Left renal cortex interstitium (tissue), 4 donors: ENCODE data around the gene ZNF99. TPM values are rescaled to one million over a fixed set of nuclear protein-coding genes. Genes with fewer than 3 reads are reported as not detected.
"Not testable (repeated sequence)": the region's sequence is repeated elsewhere in the genome, so short reads cannot be mapped to it uniquely, and the experiment has no call there.

Experiments used
- DNase-seq, 4 donors: peaks; one replicate each; pipeline ENCODE4 v3.0.0-alpha.2; 2013; ENCODE audit warnings: low read depth in 4 of 4, low spot score in 2 of 4, missing footprints in 1 of 4
- polyA plus RNA-seq, 4 donors: library from polyadenylated mRNA; unstranded; fragments of 120-200 nt; gene quantifications; one replicate each; pipeline ENCODE4 v1.2.1, GENCODE V29; 2013; ENCODE audit not compliant: insufficient read length in 4 of 4

The ZNF99 gene
- polyA plus RNA-seq = 1 to 10 TPM in 2 of 4 donors, under 1 TPM in 2; 0.89 to 1.5 (median 1.0) TPM

DNA sequence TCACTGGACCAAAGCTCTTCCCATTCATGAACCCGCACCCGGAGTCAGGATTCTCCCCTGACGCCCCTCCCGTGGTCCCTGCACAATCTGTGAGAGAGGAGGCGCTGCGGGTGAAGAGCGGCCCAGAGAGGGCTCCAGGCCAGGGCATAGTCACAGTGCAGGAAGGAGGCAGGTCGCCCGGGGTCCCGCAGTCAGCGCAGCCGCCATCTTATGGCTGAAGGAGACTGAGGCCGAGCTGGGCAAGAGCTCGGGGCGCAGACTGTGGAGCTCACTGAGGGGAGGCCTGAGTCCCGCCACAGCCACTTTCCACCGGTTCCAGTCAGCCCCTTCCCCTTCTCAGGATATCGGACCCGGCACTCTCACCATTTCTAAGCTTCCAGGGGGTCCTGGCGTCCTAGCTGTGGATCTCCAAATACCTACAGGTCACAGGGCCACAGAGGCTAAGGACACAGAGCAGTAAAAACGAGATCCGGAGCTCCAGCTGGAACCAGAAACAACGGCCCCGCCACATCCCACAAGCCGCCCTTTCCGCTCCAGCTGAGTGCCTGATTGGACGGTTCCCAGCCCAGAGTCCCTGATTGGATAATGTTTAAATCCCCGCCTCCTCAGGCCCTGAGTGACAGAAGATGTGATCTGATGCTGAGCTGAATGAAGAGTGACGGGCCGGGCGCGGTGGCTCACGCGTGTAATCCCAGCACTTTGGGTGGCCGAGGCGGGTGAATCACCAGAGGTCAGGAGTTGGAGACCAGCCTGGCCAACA, at the start of gene ZNF99:
ZNF99 (minus strand) TSS at position 501 of the 760 bp plus-strand sequence; CDS start at position 366, 135 bp downstream.
- peak; percentile 13 to 77 (median 42) for DNase-seq

DNA sequence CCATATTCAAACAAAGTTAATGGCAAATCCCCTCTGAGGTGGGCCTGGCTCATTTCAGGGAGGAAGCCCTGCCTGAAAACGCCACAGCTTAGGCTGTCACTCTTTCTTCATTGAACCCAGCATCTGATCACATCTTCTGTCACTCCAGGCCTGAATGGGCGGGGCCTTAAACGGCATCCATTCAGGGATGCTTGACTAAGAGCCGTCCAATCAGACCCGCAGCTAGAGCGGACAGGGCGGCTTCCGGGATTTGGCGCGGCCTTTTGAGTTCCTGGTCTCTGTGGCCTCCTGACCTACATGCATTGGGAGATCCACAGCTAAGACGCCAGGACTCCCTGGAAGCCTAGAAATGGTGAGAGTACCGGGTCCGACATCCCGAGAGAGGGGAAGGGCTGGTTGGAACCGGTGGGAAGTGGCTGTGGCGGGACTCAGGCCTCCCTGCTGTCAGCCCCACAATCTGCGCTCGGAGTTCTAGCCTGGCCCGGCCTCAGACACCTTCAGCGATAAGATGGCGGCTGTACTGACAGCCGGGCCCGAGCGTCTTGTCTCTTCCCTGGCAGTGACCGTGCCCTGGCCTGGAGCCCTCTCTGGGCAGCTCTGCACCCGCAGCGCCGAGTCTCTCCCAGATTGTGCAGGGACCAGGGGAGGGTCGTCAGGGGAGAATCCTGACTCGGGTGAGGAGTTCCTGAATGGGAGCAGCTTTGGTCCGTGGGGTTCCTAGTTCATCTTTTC, 48.2 kb upstream of the ZNF99 start, which contains the start of gene ZNF723:
ZNF723 (plus strand) TSS at position 261 of the 732 bp plus-strand sequence; CDS start at position 350, 89 bp downstream.
- DNase-seq = no peak

DNA sequence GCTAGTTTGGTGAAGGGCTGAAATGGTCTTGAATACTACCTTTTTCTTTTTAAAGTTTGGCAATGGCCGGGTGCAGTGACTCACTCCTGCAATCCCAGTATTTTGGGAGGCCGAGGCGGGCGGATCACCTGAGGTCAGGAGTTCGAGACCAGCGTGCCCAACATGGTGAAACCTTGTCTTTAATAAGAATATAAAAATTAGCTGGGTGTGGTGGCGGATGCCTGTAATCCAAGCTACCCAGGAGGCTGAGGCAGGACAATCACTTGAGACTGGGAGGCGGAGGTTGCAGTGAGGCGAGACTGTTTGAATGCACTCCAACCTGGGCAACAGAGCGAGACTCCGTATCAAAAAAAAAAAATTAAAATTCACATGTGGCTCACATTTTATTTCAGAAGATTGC, 47.3 kb upstream of the ZNF99 start:
- DNase-seq = no peak

DNA sequence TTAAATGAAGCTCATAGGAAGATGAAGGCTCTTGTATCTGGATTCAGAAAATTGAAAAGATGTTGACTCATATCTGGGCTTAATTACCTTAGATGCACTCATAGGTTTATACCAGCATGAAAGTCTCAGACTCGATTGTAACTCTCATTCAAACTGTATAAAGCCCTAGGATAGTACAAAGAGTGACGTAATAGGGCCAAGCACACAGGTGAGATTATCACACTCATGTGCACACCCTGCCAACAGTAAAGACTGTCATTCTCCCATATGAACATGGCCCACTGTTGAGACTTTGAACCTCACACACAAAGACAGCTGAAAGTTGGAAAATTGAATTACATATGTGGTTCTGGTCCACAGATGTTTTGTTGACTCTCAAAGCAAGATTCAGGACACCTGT, 30.2 kb upstream of the ZNF99 start:
- DNase-seq = no peak

DNA sequence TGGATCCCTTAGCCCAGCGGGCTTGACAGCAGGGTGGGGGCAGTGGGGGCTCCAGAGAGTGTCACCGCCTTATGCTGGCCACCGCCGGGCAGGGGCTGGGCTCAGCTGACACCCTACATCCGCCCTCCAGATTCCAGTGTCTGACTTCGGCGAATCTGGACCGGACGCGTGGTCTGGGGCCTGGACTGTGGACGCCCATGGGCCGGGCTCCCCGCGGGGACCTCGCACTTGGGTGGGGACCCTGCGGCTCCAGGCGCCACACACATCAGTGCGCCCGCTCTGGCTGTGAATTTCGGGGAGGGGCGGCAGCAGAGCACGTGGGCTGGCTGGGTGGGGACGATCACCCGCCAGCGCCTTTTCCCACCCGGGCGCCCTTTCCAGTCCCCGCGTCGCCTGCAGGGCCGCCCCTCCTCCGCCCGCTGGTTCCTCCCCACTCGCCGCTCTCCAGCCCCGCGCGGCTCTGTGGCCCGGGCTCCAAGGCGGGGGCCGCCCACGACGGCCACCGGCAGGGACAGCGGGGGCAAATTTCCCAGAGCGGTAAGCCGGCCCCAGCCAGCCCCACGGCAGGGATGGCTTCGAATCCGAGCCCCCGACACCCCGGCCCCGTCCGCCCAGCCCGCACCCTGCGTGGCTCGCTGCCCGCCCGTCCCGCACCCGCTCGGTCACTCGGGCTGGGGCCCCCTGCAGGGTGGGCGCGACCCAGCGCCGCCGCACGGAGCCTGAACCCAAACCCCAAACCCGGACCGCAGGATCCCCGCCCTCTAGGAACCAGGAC, 23.3 kb upstream of the ZNF99 start:
- no peak for DNase-seq

DNA sequence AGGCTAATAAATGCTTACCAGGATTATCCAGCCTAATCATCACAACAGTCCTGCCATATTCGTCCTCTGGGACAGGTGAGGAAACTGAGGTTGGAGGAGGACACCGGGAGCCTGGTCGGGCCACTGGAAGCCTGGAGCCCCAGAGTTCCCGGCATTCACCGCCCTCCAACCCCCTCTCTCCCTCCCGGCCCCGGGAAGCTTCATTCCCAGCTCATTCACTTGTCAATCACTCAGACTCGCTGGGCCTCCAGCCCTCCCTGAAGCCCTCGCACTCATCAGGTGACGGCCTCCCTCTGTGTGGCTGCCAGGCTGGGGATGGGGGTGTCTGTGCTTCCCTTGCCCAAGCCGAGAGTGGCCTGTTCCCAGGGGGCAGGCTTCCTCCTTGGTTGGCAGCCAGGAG, 22.5 kb upstream of the ZNF99 start:
- DNase-seq = no peak

DNA sequence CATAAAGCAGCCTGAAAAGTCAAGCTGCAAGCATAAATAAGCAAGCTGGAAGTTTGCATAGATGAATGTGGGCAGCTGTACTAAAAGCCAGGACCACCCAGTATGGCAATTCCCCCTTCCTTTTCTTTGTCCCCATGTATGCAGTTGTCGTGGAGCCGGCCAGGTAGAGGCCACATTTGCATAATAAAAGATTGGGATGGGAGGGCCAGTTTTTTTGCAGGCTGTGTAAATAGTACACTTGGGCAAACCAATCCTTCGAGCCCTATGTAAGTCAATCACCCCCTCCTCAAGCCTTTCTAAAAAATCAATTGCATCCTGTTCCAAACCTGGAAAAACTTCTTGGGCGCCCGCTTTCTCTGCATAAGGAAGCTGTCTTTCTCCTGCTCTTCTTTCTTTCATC, 13.1 kb upstream of the ZNF99 start:
- DNase-seq = no peak

DNA sequence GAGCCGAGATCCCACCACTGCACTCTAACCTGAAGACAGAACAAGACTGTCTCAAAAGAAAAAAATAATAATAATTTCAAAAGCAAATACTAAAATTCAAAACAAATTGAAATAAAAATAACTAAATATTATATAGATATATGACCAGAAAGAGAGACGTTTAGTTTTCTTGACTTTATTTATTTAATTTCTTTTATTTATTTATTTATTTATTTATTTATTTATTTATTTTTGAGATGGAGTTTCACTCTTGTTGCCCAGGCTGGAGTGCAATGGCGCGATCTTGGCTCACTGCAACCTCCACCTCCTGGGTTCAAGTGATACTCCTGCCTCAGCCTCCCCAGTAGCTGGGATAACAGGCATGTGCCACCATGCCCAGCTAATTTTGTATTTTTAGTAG, 8.9 kb upstream of the ZNF99 start:
- DNase-seq = not testable (repeated sequence)

DNA sequence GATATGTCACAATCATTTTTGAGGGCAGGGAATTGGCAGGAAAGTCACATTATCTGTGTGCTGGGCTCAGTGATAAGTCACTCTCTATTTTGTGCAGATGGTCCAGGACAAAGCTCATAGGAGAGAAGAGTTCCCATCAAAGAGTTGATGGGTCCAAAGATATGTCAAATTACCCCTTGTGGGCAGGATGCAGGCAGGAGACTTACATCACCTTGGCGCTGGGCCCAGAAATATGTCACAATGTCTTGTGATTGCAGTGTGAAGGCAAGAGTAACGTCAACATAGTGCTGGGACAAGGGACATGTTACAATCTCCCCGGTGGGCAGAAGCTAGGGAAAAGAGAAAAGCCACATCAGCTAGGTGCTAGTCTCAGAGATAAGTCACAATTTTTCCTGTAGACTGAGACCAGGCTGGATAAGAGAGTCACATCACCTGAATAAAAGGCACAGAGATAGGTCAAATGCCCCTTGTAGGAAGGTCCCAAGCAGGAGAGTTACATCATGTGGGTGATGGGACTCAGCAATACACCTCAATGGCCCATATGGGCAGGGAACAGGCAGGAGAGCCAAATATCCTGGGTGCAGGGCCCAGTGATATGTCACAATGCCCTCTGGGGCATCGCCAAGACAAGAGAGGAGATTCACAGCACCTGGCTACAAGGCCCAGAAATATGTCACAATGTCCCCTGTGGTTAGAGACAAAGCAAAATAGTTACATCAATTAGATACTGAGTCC, 47.9 kb downstream of the ZNF99 start:
- DNase-seq = no peak

DNA sequence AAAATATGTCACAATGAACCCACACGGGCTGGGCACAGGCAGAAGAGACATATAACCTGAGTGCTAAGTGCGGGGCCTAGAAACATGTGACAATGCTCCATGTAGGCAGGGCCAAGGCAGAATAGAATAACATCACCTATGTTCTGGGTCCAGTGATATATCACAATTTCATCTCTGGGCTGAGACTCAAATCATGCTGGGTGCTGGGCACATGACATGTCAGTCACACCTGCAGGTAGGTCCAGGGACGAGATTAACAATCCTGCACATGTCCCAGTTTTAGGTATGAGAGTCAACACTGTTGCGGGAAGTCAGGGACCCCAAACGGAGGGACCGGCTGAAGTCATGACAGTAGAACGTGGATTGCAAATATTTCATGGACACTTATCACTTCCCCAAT, 50.3 kb downstream of the ZNF99 start:
- DNase-seq = no peak

DNA sequence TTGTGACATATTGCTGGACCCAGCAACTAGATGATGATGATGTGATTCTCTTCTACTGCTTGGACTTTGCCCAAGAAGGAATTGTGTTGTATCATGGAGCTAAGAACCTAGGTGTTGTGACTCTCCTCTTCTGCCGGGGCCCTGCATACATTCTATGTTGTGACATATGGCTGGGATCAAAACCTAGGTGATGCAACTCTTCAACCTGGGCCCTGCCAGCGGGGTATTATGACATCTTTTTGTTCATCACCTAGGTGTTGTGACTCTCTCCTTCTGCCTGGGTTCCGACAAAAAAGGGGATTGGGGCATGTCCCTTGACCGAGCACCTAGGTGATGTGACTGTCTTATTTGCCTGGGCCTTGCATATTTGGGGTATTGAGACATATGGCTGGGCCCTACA, 55.7 kb downstream of the ZNF99 start:
- not testable (repeated sequence) for DNase-seq

DNA sequence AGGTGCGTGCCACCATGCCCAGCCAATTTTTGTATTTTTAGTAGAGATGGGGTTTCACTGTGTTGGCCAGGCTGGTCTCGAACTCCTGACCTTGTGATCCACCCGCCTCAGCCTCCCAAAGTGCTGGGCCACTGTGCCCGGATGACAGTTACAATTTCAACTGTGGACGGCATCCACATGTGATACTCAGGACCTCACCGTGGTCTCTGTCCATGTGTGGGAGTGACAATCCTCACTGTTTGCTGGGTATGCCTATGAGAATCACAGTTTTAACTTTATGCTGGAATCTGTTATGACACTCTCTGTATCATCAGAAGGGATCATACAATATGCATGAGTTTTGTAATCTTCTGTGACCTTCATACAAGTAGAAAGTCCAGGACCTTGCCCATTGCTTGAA, 62.4 kb downstream of the ZNF99 start:
- not testable (repeated sequence) for DNase-seq

DNA sequence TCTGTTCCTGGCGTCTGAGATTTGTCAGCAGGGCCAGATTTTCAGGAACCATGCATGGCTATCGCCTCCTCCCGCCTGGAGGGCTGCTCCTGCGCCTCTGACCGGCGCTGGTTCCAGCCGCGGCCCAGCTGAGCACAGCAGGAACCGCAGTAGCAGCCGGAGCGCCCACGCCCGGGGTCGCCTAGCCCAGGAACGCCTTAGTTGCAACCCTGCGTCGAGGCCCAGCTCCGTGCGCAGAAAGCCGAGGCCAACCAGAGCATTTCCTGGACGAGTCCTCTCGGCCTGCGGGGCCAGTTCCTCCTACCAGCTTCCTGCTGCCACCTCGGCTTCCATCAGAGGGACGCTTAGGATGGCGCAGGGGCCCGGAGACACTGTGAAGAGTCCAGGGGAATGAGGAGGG, 75.0 kb downstream of the ZNF99 start:
- DNase-seq = no peak

DNA sequence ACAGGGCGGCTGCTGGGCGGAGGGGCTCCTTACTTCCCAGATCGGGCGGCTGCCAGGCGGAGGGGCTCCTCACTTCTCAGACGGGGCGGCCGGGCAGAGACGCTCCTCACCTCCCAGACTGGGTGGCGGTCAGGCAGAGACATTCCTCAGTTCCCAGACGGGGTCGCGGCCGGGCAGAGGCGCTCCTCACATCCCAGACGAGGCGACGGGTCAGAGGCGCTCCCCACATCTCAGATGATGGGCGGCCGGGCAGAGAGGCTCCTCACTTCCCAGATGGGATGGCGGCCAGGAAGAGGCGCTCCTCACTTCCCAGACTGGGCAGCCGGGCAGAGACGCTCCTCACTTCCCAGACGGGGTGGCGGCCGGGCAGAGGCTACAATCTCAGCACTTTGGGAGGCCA, 80.9 kb downstream of the ZNF99 start:
- DNase-seq = not testable (repeated sequence)

DNA sequence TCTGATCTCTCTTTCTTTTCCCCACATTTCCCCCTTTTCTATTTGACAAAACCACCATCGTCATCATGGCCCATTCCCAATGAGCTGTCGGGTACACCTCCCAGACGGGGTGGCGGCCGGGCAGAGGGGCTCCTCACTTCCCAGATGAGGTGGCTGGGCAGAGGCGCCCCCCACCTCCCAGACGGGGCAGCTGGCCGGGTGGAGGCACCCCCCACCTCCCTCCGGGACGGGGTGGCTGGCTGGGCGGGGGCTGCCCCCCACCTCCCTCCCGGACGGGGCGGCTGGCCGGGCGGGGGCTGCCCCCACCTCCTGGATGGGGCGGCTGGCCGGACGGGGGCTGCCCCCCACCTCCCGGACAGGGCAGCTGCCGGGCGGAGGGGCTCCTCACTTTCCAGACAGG, 81.3 kb downstream of the ZNF99 start:
- not testable (repeated sequence) for DNase-seq

Other genes starting within 250 kb of the ZNF99 start
- 1 to 10 TPM; 2.1 to 3.3 (median 3.1) TPM for gene ZNF492, start 149.8 kb downstream of the ZNF99 start, polyA plus RNA-seq
- under 1 TPM in 3 of 4 donors, not detected in 1; 0.14 to 0.17 (median 0.16) TPM for gene ZNF723, start 48.1 kb upstream of the ZNF99 start, polyA plus RNA-seq
- under 1 TPM in 3 of 4 donors, not detected in 1; 0.19 to 0.54 (median 0.25) TPM for gene ZNF728, start 219.0 kb upstream of the ZNF99 start, polyA plus RNA-seq